GM21423 (cell line): ENCODE measurements around the gene PTPRN2.
"Not testable (repeated sequence)": the region's sequence is repeated elsewhere in the genome, so short reads cannot be mapped to it uniquely, and the experiment has no call there.

ENCODE experiments used
- ATAC-seq: cut with Tn5 transposase; IDR thresholded peaks from one replicate; pipeline ENCODE4 v1.9.1; 2021; ENCODE audit warnings: mild to moderate bottlenecking, moderate library complexity; ENCODE audit not compliant: unreplicated experiment

The PTPRN2 gene

DNA sequence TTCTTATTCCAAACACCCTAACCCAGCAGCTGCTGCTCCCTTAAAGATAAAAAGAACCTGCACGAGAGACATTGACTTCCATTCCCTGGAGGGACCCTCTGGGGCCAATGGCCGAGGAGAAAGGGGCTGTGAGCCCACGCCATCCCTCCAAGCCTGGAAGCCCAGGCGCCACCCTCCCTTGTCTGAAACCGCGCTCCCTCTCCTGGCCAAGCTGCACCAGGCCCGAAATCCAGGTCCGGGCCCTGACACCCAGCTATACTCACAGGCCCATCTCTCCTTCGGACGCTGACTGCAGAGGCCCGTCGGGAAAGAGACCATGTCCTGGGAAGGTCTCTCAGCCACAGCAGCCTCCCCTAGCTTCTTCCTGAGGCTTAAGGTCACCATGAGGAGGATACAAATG is 196.5 kb downstream of the PTPRN2 start:
- ATAC-seq = no peak

DNA sequence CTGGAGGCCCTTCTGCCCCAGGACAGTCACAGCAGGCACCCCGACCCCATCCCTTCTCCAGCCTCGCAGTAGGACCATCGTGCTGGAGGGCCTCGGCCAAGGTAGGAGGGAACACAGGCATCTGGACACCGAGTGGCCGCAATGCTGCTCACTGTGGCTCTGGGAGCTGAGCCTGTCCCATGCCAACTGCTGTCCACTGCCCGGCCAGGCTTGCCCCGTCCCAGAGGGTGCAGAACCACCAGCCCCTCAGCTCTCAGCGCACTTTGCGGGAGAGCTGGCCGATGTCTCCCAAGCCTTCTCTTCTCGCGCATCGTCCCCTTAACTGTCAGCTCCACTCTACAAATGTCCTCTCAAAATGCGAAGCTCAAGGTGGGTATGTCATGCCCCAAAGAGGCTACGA is 197.2 kb downstream of the PTPRN2 start:
- ATAC-seq = no peak

DNA sequence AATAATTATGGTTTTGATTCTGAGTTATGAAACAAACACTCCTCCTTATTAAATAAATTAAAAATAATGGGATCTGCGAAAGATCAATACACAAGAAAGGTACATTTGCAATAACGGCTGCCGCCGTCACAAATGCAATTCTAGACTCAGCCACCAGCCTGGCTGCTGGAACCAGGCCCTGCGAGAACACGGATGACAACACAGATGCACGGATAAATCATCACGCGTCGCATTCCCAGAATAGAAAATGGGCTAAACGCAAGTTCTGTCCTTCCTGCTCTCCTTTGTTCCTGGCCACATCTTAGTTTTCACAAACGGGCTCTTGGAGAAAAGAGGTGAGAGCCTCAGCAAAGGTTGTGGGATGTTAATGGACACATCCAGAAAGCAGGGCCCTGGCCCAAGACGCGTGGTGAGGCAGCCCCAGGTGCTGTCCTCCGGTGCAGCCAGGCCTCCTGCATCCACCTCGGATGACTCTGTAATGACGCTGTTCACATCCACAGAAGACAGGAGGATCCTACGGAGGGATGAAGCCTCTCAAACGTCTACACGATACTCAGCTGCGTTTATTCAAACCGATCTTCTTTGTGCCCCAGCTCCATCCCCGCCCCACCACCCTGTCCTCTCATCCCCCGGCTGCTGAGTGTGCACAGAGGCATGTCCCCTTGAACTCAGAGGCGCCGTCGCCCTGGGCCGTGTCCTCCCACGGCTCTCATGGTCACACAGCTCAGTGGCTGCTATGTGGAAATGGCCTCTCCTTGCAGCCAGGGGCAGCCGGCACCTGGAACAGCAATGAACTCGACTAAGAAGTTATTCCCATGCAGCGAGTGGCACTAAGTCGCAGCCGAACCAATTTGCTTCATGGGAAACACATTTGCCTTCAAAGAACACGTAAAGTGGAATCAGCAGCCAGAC is 197.9 kb downstream of the PTPRN2 start:
- no peak for ATAC-seq

DNA sequence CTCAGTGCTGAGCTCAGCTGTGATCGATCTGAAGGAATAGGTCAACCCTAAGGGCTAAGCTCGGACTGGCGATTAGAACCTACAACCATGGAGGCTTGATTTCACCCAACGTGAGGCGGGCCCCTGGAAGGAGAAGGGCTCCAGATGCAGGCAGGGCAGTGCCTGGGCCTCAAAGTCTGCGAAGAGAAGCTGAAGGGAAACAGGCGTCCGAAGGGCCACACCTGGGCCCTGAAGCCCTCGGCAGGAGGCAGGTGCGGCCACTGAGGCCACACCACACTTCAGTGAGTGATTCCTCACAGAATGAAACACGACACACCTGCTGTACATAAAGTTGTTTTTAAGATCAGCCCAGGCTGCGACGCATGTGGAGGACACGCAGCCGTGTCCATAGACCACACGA is 198.7 kb downstream of the PTPRN2 start:
- no peak for ATAC-seq

DNA sequence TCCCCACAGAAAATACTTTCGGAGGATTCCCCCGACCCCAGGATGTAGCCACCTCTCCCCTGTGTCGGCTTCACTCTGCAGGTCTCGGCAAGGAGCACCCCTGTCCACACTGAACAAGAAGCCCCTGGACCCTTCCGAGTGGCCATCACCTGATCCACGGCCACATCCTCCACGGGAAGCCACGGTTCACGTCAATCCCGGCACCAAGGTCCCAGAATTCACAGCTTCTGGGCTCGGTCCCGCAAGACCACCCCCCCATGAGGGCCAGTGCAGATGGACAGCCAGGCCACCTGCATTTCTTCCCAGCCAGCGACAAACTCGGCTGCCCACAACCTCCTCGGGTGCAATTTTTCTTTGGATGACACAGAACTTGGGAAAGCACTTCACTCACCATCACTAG is 199.6 kb downstream of the PTPRN2 start:
- ATAC-seq = no peak

DNA sequence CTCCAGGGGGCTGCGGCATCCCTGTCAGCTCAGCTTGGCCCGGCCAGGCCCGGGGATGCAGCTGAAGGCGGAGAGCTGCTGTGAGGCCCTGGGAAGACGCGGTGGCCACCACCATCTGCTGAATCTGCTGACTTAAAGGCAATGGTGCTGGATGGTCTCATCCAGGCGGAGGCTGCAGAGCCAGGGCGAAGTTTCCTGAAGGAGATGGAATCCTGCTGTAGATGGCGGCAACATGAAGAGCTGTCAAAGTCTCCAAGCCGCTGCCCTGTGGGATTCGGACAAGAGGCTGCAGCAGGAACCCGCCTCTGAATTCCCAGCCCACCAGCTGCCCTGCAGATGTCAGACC is 200.1 kb downstream of the PTPRN2 start:
- no peak for ATAC-seq

DNA sequence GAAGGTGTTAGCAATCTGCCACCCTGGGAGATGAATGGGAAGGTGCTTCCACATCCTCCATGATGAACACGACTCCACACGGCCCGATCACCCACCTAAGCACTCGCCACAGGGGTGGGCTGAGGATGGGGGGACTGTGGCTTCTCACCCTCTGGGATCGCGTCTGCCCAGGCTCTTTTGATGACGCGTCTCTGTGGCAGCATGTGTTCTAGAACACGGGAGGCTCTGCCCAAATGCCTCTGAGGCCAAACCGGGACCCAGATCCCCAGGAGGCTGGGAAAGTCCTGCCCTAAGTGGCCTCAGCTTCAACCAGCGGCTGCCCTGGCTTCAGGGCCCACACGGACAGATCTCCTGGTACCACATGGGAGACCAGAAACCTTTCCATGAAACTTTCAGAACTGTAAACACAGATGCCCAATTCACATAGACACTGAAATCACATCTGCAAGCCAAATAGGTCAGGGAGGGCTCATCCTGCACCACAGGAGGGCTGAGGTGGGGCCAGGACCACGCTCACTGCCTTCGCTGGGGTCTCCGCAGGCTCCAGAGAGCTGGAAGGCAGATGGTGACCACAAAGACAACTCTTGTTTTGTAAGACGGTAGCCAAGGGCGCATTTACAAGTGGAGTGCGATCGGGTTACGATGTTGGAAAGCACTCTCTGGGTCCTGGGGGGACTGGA is 200.6 kb downstream of the PTPRN2 start:
- no peak for ATAC-seq

DNA sequence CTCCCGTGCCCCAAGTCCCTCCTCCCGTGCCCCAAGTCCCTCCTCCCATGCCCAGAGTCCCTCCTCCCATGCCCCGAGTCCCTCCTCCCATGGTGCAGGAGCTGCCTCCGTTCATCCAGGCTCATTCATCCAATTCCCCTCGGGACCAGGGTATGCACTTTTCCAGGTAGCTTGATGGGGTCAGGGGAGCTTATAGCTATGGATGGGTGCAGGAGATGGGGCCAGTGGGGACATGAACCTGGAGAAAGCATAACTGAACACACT is 201.3 kb downstream of the PTPRN2 start:
- no peak for ATAC-seq

DNA sequence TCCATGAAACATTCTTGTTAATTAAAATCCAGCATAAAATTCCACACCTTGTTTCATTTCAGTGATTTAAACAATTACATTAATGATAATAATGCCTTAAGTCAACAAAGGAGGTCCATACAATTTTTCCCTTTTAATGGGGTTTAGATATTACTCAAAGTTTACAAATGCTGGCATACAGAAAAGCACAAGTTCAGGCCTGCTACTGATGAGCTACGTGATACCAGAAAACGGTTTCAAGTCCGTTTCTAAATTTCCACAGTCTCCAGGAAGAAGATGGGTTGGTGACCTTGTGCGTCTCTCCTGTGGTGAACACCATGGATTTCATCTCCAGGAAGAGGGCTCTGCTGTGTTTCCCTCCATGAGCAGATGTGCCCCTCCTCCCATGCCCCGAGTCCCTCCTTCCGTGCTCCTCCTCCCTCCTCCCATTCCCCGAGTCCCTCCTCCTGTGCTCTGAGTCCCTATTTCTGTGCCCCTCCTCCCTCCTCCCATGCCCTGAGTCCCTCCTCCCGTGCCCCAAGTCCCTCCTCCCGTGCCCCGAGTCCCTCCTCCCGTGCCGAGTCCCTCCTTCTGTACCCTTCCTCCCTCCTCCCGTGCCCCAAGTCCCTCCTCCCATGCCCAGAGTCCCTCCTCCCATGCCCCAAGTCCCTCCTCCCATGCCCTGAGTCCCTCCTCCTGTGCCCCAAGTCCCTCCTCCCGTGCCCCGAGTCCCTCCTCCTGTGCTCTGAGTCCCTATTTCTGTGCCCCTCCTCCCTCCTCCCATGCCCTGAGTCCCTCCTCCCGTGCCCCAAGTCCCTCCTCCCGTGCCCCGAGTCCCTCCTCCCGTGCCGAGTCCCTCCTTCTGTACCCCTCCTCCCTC is 201.9 kb downstream of the PTPRN2 start:
- not testable (repeated sequence) for ATAC-seq

DNA sequence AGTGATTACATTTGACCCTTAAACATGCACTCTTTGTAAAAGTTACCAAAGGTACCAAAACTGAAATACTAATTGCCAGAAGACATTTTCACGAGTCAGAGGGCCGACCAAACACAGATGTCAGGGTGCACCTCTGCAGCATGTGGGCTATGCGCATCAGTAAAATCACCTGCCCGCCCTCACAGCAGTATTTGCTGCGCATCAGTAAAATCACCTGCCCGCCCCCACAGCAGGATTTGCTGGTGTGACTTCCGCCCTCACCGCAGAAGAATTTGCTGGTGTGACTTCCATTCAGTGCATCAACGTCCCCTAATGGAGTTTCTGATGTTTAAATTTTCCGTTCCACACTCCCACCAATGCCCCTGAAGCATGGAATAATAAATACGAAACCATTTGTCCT is 202.9 kb downstream of the PTPRN2 start:
- no peak for ATAC-seq

DNA sequence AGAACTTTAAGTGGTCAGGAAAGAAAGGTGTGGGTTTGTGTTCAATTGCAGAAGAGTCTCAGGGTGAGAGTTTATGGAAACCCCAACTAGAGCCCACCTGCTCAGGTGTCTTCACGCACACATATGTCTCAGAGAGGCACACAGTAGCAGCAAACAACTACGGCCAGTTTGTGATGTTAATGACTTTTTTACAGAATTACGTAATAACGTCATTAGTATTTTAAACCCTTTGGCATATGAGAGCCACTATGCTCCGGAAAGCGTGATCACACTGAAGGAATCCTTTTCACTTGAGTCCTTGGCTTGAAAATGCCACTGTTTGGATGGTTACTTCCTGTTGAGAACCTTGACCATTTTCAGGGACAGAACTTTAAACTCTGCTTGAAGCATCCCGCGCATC is 204.0 kb downstream of the PTPRN2 start:
- ATAC-seq = no peak

DNA sequence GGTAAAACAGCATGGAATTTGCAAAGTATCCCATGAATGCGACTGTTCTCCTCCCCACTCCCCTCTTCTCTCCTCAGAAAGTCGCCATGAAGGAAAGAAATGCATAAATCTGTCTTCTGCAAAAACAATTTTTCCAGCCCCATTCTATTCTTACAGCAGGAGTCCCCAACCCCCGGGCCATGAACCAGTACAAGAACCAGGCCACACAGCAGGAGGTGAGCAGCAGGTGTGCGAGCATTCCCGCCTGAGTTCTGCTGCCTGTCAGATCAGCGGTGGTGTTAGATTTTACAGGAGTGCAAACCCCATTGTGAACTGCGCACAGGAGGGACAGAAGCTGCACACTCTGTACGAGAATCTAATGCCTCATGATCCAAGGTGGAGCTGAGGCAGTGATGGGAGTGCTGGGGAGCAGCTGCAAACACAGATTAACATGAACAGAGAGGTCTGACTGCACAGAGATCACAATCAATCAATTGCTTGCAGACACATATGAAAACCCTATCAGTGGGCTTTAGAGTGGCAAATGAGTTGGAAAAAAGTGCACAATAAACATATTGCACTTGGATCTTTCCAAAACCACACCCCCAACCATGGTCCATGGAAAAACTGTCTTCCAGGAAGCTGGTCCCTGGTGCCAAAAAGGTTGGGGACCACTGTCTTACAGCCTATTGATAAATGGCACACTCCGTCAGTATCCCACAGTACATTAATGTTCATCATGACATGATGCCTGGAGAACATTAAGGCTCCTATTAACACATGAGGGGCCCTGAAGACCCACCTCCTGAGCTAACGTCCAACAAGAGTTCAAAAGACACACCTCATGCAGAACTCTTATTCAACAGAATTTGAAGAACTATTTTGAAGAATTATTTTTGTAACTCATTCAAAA is 205.0 kb downstream of the PTPRN2 start:
- ATAC-seq = no peak

DNA sequence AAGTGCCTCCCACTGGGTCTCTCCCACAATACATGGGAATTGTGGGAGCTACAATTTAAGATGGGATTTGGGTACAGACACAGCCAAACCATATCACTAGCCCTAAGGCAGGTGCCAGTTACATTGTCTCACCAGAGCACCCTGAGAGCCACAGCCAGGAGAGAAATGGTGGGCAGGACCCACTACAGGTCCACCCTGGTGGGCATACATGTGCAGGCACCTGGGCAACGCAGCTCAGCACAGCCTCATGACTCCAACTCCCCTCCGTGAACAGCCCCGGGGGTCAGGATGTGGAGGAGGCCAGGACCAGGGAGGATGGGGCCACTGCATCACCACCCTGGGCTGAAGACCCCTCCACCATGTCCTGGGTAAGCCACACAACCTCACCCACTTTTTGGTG is 205.7 kb downstream of the PTPRN2 start:
- ATAC-seq = no peak

DNA sequence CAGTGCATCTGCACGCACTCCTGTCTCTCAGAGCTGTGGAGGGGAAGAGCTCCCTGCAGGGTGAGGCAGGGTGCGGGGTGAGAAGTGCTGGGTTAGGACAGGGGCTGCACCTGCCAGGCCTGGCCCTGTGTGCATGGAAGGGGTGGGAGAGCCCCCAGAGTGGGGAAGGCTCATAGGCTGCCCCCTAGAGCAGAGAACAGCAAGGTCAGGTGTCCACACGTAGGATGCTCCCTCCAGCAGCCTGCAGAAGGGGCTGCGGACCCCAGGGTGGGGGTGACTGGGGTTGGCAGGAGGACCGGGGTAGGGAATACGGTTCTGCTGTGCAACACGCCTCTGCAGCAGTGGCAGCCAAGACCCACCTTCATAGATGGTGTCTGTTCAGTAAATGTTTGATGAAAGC is 208.6 kb downstream of the PTPRN2 start:
- no peak for ATAC-seq

DNA sequence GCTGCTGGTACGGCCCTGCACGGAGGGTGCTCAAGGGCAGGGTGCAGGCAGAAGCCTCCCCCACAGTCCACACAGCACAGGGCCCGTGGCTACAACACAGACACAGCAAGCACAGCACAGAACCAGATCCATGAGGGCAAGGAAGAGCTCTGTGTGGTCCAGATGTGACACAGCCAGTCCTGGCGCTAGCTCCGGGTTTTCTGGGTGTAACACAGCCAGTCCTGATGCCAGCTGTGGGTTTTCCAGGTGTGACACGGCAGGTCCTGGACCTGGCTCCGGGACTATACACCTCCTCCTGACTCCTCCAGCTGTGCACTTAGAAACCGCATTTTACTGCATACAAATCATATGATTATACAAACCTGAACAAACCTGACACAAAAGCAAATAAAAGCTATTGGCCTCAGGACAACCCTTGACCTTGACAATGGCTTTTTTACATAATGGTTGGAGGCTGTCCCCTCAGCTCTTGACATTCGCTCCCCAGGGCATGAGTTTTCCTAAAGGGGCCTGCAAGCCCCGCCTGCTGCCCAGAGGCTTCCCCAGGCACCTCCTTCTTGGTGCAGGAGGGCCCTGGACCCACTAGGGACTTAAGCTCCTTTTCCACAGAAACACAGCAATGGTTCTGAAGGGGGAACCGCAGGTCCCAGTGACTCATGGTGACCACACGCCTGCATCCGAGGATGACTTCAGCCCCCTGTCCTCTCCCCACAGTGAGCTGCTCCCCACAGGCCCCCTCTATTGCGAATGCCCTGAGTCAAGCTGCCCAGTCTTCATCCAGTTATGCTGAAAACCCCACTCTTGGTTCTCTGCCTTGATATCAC is 209.6 kb downstream of the PTPRN2 start:
- ATAC-seq = no peak

DNA sequence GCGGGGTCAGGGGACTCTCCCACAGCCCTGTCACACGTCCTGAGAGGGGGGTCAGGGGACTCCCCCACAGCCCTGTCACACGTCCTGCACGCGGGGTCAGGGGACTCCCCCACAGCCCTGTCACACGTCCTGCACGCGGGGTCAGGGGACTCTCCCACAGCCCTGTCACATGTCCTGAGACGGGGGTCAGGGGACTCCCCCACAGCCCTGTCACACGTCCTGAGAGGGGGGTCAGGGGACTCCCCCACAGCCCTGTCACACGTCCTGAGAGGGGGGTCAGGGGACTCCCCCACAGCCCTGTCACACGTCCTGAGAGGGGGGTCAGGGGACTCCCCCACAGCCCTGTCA is 210.8 kb downstream of the PTPRN2 start:
- not testable (repeated sequence) for ATAC-seq

DNA sequence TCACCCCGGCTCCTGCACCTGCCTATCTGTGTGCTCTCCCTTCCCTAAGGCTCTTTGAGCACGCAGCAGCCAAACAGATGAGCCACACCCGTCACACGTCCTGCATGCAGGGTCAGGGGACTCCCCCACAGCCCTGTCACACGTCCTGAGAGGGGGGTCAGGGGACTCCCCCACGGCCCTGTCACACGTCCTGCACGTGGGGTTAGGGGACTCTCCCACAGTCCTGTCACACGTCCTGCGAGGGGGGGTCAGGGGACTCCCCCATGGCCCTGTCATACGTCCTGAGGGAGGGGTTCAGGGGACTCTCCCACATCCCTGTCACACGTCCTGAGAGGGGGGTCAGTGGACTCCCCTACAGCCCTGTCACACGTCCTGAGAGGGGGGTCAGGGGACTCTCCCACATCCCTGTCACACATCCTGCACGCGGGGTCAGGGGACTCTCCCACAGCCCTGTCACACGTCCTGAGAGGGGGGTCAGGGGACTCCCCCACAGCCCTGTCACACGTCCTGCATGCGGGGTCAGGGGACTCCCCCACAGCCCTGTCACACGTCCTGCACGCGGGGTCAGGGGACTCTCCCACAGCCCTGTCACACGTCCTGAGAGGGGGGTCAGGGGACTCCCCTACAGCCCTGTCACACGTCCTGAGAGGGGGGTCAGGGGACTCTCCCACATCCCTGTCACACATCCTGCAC is 211.3 kb downstream of the PTPRN2 start:
- not testable (repeated sequence) for ATAC-seq

DNA sequence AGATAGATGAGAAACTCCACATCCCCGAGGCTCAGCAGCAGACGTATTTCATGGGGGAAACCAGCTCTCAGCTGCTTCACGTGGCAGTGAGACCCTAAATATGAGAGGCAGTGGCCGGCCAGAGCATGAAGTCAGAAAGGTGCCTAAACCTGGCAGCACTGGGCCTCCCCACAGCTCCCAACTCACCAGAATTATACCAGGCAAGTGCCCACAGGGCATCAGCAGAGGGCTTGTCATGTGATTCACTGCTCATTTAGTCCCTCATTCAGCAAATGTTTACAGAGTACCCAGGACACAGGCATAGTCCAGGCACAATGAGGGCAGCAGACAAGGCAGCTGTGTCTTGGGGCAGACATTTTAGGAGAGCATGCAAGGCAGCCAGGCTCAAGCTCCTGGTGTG is 212.6 kb downstream of the PTPRN2 start:
- no peak for ATAC-seq

DNA sequence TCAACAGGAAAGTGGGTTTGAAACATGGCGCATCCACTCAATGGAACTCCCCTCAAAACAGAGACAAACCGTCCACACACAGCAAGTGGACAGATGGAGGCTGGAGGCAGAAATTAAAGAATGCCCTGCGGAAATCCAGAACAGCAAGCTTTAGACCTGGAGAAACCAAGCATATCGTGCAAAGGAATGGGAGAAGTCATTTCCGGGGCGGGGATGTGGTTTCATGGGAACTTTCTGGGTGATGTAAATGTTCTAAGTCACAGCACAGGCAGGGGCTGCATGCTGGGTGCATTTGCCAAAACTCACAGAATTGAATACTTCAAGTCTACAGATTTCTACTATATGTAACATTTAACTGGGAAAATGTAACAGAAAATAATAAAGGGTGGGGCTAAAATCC is 213.0 kb downstream of the PTPRN2 start:
- no peak for ATAC-seq
